Globus pallidus (tissue), 1 donor: ENCODE results near the gene RNF115.
A peak's percentile ranks its signal among the peaks of the same experiment; 100 is the strongest.
"Not testable (repeated sequence)": the region's sequence is repeated elsewhere in the genome, so short reads cannot be mapped to it uniquely, and the experiment has no call there.

Experiments used
- DNase-seq: peaks from one replicate; pipeline ENCODE4 v3.0.0-alpha.2; 2015; ENCODE audit warnings: low spot score

The RNF115 gene

GRCh38 chr1:145823565-145824498, at the start of gene RNF115, which contains the start of gene POLR3C:
Gene RNF115 (minus strand): TSS chr1:145824095. CDS start chr1:145823873, 222 bp downstream.
Gene POLR3C (plus strand): TSS chr1:145824200. CDS start chr1:145825777, 1,577 bp downstream.
- peak; percentile 90 for DNase-seq

DNA sequence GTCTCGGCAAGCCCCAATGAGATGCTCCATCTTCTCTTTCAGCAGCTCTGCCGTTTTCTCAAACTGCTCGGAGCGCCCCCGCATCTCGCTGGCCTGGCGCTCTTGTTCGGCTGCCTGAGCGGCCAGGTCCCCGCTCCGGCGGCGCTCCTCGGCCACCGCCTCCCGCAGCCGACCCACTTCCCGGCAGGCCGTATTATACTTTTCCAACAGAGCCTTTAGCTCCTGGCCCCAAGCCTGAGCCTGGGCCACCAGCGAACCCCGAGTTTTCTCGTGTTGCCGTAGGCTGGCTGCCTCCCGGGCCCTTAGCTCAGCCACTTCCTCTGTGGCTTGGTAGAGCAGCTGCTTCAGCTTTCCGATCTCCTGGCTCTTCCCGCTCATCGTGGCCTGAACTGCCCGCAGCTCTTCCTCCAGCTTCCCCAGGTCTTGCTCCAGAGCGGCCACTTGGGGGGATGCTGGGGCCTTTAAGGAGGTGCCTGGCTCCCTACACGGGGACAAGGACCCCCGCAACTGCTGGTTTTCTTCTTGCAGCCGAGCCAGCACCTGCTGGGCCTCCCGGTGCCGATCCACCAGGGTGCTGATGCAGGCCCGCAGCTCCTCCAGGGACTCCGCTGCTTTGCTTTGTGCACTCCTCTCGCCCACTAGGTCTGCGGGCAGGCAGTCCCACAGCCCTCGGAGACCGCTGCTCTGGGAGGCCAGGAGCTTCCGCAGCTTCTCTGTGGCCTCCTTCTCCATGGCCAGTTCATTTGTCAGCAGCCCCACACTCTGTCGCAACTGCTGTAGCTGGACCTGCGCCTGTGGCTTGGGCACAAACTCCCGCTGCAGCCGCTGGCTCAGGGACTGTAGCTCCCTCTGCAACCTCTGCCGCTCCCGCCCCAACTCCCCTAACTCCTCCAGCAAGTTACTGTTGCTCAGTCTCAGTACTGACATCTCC, 48.4 kb upstream of the RNF115 start:
- peak; percentile 46 for DNase-seq

GRCh38 chr1:145868232-145868631, 44.3 kb upstream of the RNF115 start:
- no peak for DNase-seq

DNA sequence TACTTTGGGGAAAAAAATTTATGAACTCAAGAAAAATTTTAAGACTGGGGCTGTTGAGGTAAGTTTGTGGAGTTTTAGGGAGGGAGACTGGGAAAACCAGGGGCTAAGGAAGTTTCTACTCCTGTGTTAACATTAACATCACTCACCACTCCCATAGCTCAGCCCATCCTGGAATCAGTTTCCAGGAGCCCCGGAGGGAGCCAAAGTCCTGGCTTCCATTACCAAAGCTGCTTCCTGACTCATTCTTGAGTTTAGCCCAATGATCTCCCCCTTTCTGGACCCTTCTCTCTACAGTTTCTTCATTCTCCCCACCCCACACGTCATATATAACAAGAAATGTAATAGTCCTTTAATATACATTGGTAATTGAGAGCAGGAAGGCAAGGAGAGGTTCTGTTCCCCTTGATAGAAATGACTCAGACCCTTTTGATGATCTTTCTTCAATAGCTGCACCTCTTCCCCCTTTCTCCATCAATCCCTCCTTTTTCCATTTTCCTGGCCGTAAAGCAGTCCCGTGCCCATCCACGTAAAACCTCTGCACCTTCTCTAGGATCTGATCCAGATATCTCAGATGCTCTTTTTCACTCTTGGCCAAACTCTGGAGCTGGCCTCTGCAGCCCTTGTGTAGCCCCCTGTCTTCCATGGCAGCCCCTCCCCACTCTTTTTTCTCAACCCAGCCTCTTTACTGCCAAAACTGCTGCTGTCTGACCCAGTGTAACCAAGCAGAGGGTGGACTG, 39.6 kb upstream of the RNF115 start:
- DNase-seq: no peak

- DNase-seq: peak; percentile 89
Measured at GRCh38 chr1:145859491-145860023, 35.7 kb upstream of the RNF115 start.

DNA sequence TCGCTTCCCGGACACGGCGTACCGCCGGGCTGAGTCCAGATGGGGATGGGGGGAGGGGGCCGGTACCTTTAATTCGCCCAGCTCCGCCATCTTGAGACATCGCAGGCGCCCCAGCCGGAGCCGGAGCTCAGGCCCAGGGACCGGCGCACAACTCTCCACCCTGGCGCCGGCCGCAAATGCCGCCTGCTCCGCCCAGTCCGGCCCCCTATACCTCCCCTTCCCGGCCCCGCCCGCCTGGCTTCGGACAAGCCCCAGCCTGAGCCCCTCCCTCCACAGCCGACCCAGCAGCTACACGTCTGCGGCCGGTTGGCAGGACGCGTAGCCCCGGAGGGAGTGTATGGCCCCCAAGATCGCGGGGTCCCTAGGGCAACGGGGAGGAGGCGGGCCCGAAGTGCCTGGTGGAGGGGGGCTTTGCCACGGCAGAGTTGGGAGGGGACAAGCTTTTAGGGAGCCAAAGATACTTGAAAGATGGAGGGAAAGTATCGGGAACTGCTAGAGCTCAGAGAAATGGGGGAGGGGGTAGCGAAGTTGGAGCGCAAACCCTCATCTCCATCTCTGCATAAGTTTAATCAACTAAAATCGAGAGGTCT, 35.1 kb upstream of the RNF115 start, which contains the start of gene PIAS3:
Gene PIAS3, minus strand, starts transcription at position 181 of the 590 bp plus-strand sequence. Its CDS starts 91 bp downstream, at position 90.
- DNase-seq: peak; percentile 94

DNA sequence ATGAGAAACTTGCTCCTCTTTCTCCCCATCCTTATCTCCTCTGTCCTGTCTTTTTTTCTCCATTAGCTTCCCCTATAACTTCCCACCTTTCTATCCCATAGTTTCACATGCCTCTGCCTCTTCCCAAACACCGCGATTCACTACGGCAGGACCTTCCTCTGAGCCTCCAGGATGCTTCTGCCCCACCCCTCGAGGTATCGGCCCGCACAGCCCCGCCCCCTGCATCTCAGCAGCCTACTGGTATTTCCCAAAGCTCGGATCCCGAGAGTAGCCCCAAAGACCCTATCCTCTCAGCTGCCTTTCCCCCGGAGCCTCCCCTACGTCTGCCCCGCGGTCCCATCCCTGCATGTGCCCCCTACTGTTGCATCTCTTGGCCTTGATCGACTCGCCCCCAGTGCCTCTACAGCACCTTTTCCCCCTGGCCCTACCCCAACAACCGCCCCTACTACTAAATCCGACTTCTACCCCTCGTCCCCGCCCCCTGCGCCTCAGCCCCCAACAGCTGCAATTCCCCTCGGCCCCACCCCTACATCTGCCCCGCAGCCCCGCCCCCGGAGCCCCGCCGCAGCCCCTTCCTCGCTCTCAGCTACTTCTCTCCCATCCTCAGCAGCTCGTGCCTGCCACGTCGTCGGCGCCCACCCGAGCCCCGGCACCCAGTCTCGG, 34.5 kb upstream of the RNF115 start:
- no peak for DNase-seq

DNA sequence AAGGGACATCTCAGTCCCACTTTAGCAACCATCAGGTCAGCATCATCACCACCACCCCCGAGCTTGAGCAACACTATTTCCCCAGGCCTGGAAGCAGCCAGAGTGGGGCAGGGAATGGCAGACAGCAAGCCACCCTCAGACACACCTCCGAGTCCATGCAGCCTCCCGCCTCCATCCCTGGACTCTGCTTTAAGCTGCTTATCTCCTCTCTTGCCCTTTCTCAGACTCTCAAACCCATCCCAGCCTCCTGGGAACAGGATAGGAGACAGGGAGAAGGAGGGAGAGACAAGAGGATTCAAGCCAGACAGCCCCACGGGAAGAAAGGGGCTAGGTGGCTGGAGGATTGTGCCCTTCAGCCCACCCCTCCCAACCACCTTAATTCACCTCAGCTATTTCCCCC, 33.3 kb upstream of the RNF115 start:
- DNase-seq: no peak

GRCh38 chr1:145855426-145855948, 31.6 kb upstream of the RNF115 start:
- DNase-seq: no peak

- DNase-seq: no peak
Measured at GRCh38 chr1:145849356-145850160, 25.7 kb upstream of the RNF115 start.

GRCh38 chr1:145847827-145848226, 23.9 kb upstream of the RNF115 start:
- DNase-seq: no peak

DNA sequence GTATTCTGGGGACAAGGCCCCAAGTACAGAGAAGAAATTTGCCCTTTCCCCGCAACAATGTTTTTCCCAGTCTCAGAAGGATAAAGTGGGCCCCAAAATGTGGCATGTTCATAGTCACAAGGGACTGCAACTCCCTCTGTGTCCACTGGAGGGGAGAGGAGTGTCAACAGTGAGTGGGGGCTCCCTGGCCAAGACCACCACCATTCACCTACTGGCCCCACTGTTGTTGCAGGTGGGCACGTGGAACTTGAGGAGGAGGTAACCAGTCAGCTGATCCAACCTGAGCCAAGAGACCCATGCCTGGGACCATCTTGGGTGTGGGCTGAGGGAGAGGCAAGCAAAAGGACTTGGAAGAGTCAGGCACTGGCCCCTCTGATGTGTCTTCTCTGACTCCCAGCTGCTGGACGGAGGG, 22.3 kb upstream of the RNF115 start:
- no peak for DNase-seq

DNA sequence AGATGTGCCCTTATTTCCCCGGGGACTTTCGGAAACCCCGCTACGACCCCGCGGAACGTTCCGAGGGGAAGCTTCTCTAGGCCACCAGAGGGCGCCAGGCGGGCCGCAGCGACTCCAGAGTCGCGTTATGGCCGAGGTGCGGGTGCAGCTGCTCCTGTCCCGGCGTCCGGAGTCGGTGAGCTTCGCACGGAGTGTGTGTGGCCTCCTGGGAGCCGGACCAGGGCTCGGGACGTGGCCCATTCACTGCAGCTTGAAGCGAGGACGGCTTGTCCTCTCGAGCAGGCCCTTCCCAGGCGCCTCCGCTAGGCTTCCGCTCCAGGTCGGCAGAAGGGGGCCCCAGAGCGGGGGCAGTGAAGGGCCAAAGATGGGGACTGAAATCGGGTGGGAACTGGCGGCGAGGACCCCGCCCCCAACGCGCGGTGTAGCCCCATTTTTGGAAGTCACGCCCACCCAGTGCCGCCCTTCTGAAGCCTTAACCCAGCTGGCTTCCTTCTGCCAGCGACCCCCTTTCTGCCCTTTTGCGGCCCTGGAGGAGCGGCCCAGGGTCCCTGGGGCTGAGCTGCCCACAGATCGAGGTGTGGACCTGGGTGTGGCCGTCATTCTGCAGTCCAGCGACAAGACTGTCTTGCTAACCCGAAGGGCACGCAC, 21.7 kb upstream of the RNF115 start, which contains the start of gene NUDT17:
Gene NUDT17, plus strand, starts transcription at position 117 of the 648 bp plus-strand sequence. Its CDS starts 11 bp downstream, at position 128.
- peak; percentile 64 for DNase-seq

- peak; percentile 26 for DNase-seq
Measured at GRCh38 chr1:145845144-145845513, 21.2 kb upstream of the RNF115 start.

- DNase-seq: no peak
Measured at GRCh38 chr1:145843031-145843430, 19.1 kb upstream of the RNF115 start.

- DNase-seq: no peak
Measured at GRCh38 chr1:145837656-145838055, 13.8 kb upstream of the RNF115 start.

- not testable (repeated sequence) for DNase-seq
Measured at GRCh38 chr1:145830810-145831209, 6.9 kb upstream of the RNF115 start.

DNA sequence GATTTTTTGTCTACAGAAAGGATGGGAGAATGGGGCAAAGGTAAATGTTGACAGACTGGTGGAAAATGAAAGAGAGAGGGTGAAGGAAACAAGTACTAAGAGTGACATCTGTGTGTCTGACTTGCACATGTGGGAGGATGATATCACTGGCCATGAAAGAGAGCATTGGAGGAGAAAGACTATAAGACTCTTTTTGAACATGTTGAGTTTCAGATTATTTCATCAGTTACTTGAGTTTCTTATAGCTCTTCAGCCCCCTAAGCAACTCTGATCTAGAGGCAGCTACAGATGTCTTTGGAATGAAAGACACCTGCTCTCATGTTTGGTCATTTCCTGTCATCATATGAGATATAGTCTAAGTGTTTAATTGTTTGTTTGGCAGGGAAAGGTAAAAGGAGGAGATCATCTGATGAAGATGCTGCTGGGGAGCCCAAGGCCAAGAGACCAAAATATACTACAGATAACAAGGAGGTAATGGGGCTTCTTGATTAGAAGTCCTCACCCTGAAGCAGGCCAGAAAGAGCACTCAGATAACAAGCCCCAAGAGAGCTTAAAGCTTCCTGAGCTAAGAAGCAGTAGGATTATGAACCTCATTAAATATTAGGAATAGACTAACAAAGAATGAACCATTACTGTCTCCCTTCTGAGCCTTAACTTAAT, 4.6 kb upstream of the RNF115 start:
- DNase-seq: no peak
